ENCODE results near the gene CDKN2B-AS1.

- TF ChIP-seq CTCF (IDR thresholded peaks at IDR 0.05) = no peak
- TF ChIP-seq ZFX (IDR thresholded peaks at IDR 0.05; ENCODE audit: borderline replicate concordance) = no peak
Observed at GRCh38 chr9:22159586-22159985, 165.0 kb downstream of the CDKN2B-AS1 start.
